ENCODE results near the gene ZNF766. TPM values are rescaled to one million over a fixed set of nuclear protein-coding genes. Genes with fewer than 3 reads are reported as not detected.

Gene ZNF766
- 5.3 and 11.9 TPM in 2 replicates for total RNA-seq

- peak; percentile 55 for DNase-seq (ENCODE audit: low read depth)
- H3K4me3 ChIP-seq (ENCODE audit: low read depth, low read length) = peak within 1 kb of the TSS; percentile 90
- no peak for TF ChIP-seq CTCF (conservative IDR thresholded peaks at IDR 0.05; ENCODE audit: low read depth, low read length)
These were observed at the start of gene ZNF766 for GRCh38 chr19:52269338-52270261. ZNF766 (plus strand) TSS chr19:52269587; CDS start chr19:52269614, 27 bp downstream.

DNA sequence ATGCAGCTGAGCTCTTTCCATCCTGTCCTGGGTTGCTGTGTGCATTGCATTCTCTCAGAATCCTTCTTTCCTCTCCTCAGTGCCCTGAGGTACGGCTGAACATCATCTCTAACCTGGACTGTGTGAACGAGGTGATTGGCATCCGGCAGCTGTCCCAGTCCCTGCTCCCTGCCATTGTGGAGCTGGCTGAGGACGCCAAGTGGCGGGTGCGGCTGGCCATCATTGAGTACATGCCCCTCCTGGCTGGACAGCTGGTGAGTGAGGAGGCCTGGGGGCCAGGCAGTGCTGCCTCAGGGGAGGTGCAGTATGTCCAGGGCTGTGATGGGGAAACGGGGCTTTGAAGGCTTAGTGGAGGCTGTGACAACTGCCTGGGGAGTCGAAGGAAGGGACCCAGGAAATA, 49.8 kb upstream of the ZNF766 start:
- TF ChIP-seq CTCF (conservative IDR thresholded peaks at IDR 0.05; ENCODE audit: low read depth, low read length) = no peak
- H3K4me3 ChIP-seq (ENCODE audit: low read depth, low read length) = no peak overlapping the region
- DNase-seq (ENCODE audit: low read depth) = no peak

GRCh38 chr19:52221031-52221430, 48.4 kb upstream of the ZNF766 start:
- no peak for TF ChIP-seq CTCF (conservative IDR thresholded peaks at IDR 0.05; ENCODE audit: low read depth, low read length)
- DNase-seq (ENCODE audit: low read depth) = no peak
- H3K4me3 ChIP-seq (ENCODE audit: low read depth, low read length) = no peak overlapping the region

DNA sequence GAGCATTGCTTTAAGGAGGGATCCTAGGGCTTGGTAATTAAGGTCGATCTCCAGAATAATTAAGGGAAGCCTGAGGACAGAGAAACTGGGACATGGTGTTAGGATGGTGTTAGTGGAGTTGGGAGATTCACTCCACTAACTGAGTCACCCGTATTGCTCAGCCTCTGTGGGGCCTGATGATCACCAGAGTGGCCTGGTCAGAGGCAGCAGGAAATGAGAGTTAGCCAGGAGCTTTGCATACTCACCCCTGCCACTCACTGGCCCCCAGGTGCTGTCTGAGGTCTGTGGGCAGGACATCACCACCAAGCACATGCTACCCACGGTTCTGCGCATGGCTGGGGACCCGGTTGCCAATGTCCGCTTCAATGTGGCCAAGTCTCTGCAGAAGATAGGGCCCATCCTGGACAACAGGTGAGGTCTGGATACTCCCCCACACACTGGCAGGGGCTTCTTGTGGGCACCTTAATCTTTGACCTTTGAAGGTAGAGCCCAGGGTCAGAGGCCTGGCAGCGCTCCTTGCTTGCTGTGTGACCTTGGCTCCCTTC, 47.5 kb upstream of the ZNF766 start:
- H3K4me3 ChIP-seq (ENCODE audit: low read depth, low read length) = no peak overlapping the region
- TF ChIP-seq CTCF (conservative IDR thresholded peaks at IDR 0.05; ENCODE audit: low read depth, low read length) = no peak
- DNase-seq (ENCODE audit: low read depth) = no peak

DNA sequence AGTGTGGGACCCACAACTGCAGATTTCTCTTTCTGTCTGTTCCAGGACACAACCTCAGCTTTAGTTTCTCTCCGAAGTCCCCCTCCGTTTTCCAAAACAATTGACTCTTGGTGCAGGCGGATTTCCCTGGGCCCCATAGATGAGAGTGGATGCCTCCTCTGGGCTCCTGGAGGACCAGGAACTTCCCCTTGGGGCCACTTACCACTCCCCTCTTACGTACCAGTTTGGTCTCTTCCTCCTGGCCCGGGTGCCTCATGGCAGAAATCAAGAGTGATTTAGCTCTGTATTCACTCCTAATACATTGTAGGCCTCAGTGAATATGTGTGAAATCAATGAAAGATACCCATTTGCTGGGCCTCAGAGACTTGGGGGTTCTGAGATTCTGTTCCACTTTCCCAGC, 45.2 kb upstream of the ZNF766 start:
- DNase-seq (ENCODE audit: low read depth) = no peak
- TF ChIP-seq CTCF (conservative IDR thresholded peaks at IDR 0.05; ENCODE audit: low read depth, low read length) = no peak
- H3K4me3 ChIP-seq (ENCODE audit: low read depth, low read length) = no peak overlapping the region

DNA sequence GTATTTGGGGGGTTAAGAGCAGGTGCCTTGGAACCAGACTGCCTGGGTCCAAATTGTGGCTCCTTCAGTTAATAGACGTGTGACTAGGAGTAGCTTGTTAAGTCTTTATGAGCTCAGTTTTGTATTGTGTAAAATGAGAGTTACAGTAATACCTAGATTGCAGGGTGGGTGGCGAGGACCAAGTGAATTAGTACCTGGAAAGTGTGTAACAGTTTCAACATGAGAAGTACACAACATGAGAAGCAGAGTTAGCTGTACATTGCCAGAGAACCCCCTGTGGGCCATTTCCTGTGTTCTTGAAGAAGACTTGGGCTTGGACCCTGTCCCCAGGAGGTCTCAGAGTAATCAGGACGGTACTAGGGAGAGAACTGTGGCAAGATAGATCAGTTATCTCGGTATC, 42.7 kb upstream of the ZNF766 start:
- H3K4me3 ChIP-seq (ENCODE audit: low read depth, low read length) = no peak overlapping the region
- no peak for DNase-seq (ENCODE audit: low read depth)
- no peak for TF ChIP-seq CTCF (conservative IDR thresholded peaks at IDR 0.05; ENCODE audit: low read depth, low read length)

Measured in epithelial cell of proximal tubule (primary cell).